ENCODE data around the gene SMG7. TPM values are rescaled to one million over a fixed set of nuclear protein-coding genes. Genes with fewer than 3 reads are reported as not detected.

SMG7 gene
- total and polyA plus RNA-seq, 2 donors (not counting 3 experiments of a cell fraction or from before 2014, with no cell fraction given): 25.4 to 47.1 TPM

- intact Hi-C loops (cut with micrococcal nuclease) (no loop called here), dilution Hi-C loops (cut with MboI; ENCODE audit: extremely low pct_ligation_motif_present, low sequenced_read_pairs) (no loop called here)
- CTCF ChIA-PET: no interaction called here
- Histone ChIP-seq H3K4me2 (ENCODE audit: insufficient read depth, low read length) (no peak overlapping the region), H3K27me3 (ENCODE audit: control insufficient read depth in 2 of 2, insufficient read depth in 2 of 2, low read length in 2 of 2) (no peaks in the 10 kb centered on the region), H3K4me1 (ENCODE audit: control insufficient read depth, extremely low read depth, insufficient read depth, low read length) (no peaks in the 10 kb centered on the region), H3K9me3 (replicated peaks; ENCODE audit: control insufficient read depth, insufficient read depth, low read length) (no peaks in the 10 kb centered on the region), H3K79me2 (ENCODE audit: control insufficient read depth, insufficient read depth, low read length) (no peaks in the 10 kb centered on the region), H3K9me1 (replicated peaks; ENCODE audit: control insufficient read depth, extremely low read depth, insufficient read depth, low read length) (no peaks in the 10 kb centered on the region), H3K36me3 (ENCODE audit: control insufficient read depth in 2 of 2, extremely low read depth in 1 of 2, insufficient read depth in 2 of 2, low read length in 2 of 2) (no peaks in the 10 kb centered on the region), H3K27ac (ENCODE audit: insufficient read depth, low read depth, low read length) (no peak overlapping the region), H4K20me1 (replicated peaks; ENCODE audit: control insufficient read depth, extremely low read depth, insufficient read depth, low read length) (no peaks in the 10 kb centered on the region), H2AFZ (ENCODE audit: low read depth, low read length) (no peak overlapping the region), H3K9ac (replicated peaks; ENCODE audit: extremely low read depth, insufficient read depth, low read length) (no peak overlapping the region), H3K4me3 (replicated peaks in 1 of 3; ENCODE audit: insufficient read depth in 1 of 3, low read depth in 1 of 3, low read length in 3 of 3) (no peak overlapping the region)
- FAIRE-seq (no peak), DNase-seq (ENCODE audit: low read depth, low spot score) (no peak)
- TF ChIP-seq CTCF (IDR thresholded peaks at IDR 0.05; ENCODE audit: extremely low read depth in 1 of 2, insufficient read depth in 1 of 2, low read depth in 1 of 2, low read length in 2 of 2) (no peak), MAX (IDR thresholded peaks at IDR 0.05; ENCODE audit: insufficient read depth, insufficient read length) (no peak), POLR2A (IDR thresholded peaks at IDR 0.05; ENCODE audit: low read depth, low read length) (no peak)
- no TSS peak for BruUV-seq (replicated peaks)
- POLR2A ChIA-PET: no interaction called here
Observed at GRCh38 chr1:183583466-183583865, 111.2 kb downstream of the SMG7 start.

- CTCF ChIA-PET: no interaction called here
Observed at GRCh38 chr1:183584147-183584546, 111.8 kb downstream of the SMG7 start.

More at GRCh38 chr1:183584147-183584546, 111.8 kb downstream of the SMG7 start:
- BruUV-seq (replicated peaks): no TSS peak
- no peaks in the 10 kb centered on the region for H3K27me3 ChIP-seq (ENCODE audit: control insufficient read depth in 2 of 2, insufficient read depth in 2 of 2, low read length in 2 of 2)
- DNase-seq (ENCODE audit: low read depth, low spot score) (no peak), FAIRE-seq (no peak)
- intact Hi-C loops (cut with micrococcal nuclease): no loop called here
- no peak overlapping the region for H3K27ac ChIP-seq (ENCODE audit: insufficient read depth, low read depth, low read length)
- POLR2A ChIA-PET: no interaction called here
- H3K79me2 ChIP-seq (ENCODE audit: control insufficient read depth, insufficient read depth, low read length): no peaks in the 10 kb centered on the region
- H3K4me3 ChIP-seq (replicated peaks in 1 of 3; ENCODE audit: insufficient read depth in 1 of 3, low read depth in 1 of 3, low read length in 3 of 3): no peak overlapping the region
- no peaks in the 10 kb centered on the region for H4K20me1 ChIP-seq (replicated peaks; ENCODE audit: control insufficient read depth, extremely low read depth, insufficient read depth, low read length)
- dilution Hi-C loops (cut with MboI; ENCODE audit: extremely low pct_ligation_motif_present, low sequenced_read_pairs): no loop called here
- no peak for TF ChIP-seq MYC (IDR thresholded peaks at IDR 0.05; ENCODE audit: low read depth, low read length)
- TF ChIP-seq CTCF (IDR thresholded peaks at IDR 0.05; ENCODE audit: extremely low read depth in 1 of 2, insufficient read depth in 1 of 2, low read depth in 1 of 2, low read length in 2 of 2): no peak
- no peak for TF ChIP-seq JUN (IDR thresholded peaks at IDR 0.05; ENCODE audit: borderline replicate concordance, insufficient read depth, insufficient read length, low read depth)
- no peak for TF ChIP-seq POLR2AphosphoS5 (IDR thresholded peaks at IDR 0.05; ENCODE audit: insufficient read depth, low read depth, low read length)
- no peak for TF ChIP-seq POLR2A (IDR thresholded peaks at IDR 0.05; ENCODE audit: low read depth, low read length)
- no peak for TF ChIP-seq FOS (IDR thresholded peaks at IDR 0.05; ENCODE audit: borderline replicate concordance, insufficient read depth, low read length)
- TF ChIP-seq EZH2 (IDR thresholded peaks at IDR 0.05; ENCODE audit: borderline replicate concordance, low read depth, low read length, severe bottlenecking): no peak
- TF ChIP-seq GATA2 (IDR thresholded peaks at IDR 0.05; ENCODE audit: insufficient read depth, insufficient read length, low read depth, low read length): no peak
- no peak for TF ChIP-seq MAX (IDR thresholded peaks at IDR 0.05; ENCODE audit: insufficient read depth, insufficient read length)
- no peaks in the 10 kb centered on the region for H3K36me3 ChIP-seq (ENCODE audit: control insufficient read depth in 2 of 2, extremely low read depth in 1 of 2, insufficient read depth in 2 of 2, low read length in 2 of 2)
- H3K9me3 ChIP-seq (replicated peaks; ENCODE audit: control insufficient read depth, insufficient read depth, low read length): no peaks in the 10 kb centered on the region
- H3K4me1 ChIP-seq (ENCODE audit: control insufficient read depth, extremely low read depth, insufficient read depth, low read length): no peaks in the 10 kb centered on the region
- H3K9ac ChIP-seq (replicated peaks; ENCODE audit: extremely low read depth, insufficient read depth, low read length): no peak overlapping the region
- H3K4me2 ChIP-seq (ENCODE audit: insufficient read depth, low read length): no peak overlapping the region
- no peaks in the 10 kb centered on the region for H3K9me1 ChIP-seq (replicated peaks; ENCODE audit: control insufficient read depth, extremely low read depth, insufficient read depth, low read length)
- no peak overlapping the region for H2AFZ ChIP-seq (ENCODE audit: low read depth, low read length)
